CD14-positive monocyte (primary cell): ENCODE measurements around the gene ADAMTSL3. TPM values are rescaled to one million over a fixed set of nuclear protein-coding genes. Genes with fewer than 3 reads are reported as not detected.
A peak's percentile ranks its signal among the peaks of the same experiment; 100 is the strongest.

Experiments
- DNase-seq, 3 donors: peaks; one replicate each; pipeline ENCODE4 v3.0.0-alpha.2; 2011 to 2022
- H2AFZ ChIP-seq: 2 replicates; pipeline ENCODE4 v1.6.0; 2012; ENCODE audit warnings: mild to moderate bottlenecking, low read depth, low read length, inconsistent platforms; ENCODE audit not compliant: insufficient read depth, poor library complexity, severe bottlenecking
- H3K27ac ChIP-seq, 2 donors: 1 replicate in 1 of 2; 2 replicates in 1 of 2; pipeline ENCODE4 v1.5.1; 2012 to 2013; ENCODE audit warnings: low read length in 2 of 2, control low read depth in 1 of 2, inconsistent platforms in 1 of 2, low read depth in 1 of 2, mild to moderate bottlenecking in 1 of 2
- H3K27me3 ChIP-seq, 2 donors: one replicate each; pipeline versions ENCODE4 v1.6.0 to v1.6.1; 2011 to 2013; ENCODE audit warnings: low read length in 2 of 2; ENCODE audit not compliant: control insufficient read depth in 2 of 2, insufficient read depth in 2 of 2
- H3K36me3 ChIP-seq, 2 donors: replicated peaks in 1 of 2; 1 replicate in 1 of 2; 2 replicates in 1 of 2; pipeline versions ENCODE4 v1.5.1 to v1.6.1; 2012 to 2013; ENCODE audit warnings: low read length in 2 of 2, control low read depth in 1 of 2, inconsistent platforms in 1 of 2, mild to moderate bottlenecking in 1 of 2; ENCODE audit not compliant: insufficient read depth in 2 of 2, control insufficient read depth in 1 of 2
- H3K4me1 ChIP-seq, 2 donors: 1 replicate in 1 of 2; 2 replicates in 1 of 2; pipeline versions ENCODE4 v1.5.1 to v1.6.1; 2012 to 2013; ENCODE audit warnings: low read length in 2 of 2, control low read depth in 1 of 2, inconsistent platforms in 1 of 2, mild to moderate bottlenecking in 1 of 2, moderate library complexity in 1 of 2; ENCODE audit not compliant: insufficient read depth in 2 of 2, control insufficient read depth in 1 of 2
- H3K4me2 ChIP-seq: replicated peaks from 2 replicates; pipeline ENCODE3; 2012; ENCODE audit warnings: low read length, moderate library complexity, mild to moderate bottlenecking; ENCODE audit not compliant: poor library complexity, severe bottlenecking; ENCODE audit errors: extremely low read depth
- H3K4me3 ChIP-seq, 3 experiments: fragments of 200-600 bp in 1 of 3; sonication (generic) in 1 of 3; replicated peaks in 1 of 3; 1 replicate in 2 of 3; 2 replicates in 1 of 3; pipeline ENCODE4 v1.5.1; 2011 to 2013; ENCODE audit warnings: low read length in 3 of 3, mild to moderate bottlenecking in 3 of 3, control low read depth in 2 of 3, low read depth in 2 of 3, inconsistent platforms in 1 of 3, moderate library complexity in 1 of 3
- H3K79me2 ChIP-seq: 2 replicates; pipeline ENCODE4 v1.6.0; 2012; ENCODE audit warnings: mild to moderate bottlenecking, control low read depth, inconsistent platforms, low read length, moderate library complexity; ENCODE audit not compliant: insufficient read depth
- H3K9ac ChIP-seq: 2 replicates; pipeline ENCODE4 v1.6.0; 2017; ENCODE audit warnings: low read length, mild to moderate bottlenecking; ENCODE audit not compliant: insufficient read depth, poor library complexity, severe bottlenecking
- H3K9me3 ChIP-seq, 2 donors: replicated peaks in 1 of 2; 1 replicate in 1 of 2; 2 replicates in 1 of 2; pipeline versions ENCODE4 v1.5.1 to v1.6.1; 2012 to 2013; ENCODE audit warnings: low read length in 2 of 2, control low read depth in 1 of 2; ENCODE audit not compliant: control insufficient read depth in 1 of 2, insufficient read depth in 1 of 2
- H4K20me1 ChIP-seq: 2 replicates; pipeline ENCODE4 v1.6.0; 2012; ENCODE audit warnings: mild to moderate bottlenecking, low read length, control low read depth, moderate library complexity; ENCODE audit not compliant: insufficient read depth
- H3K27ac Mint-ChIP-seq, 7 donors: one replicate each; pipeline ENCODE4 v1.8.0; 2020; ENCODE audit warnings: mild to moderate bottlenecking in 7 of 7, mixed read lengths in 7 of 7, moderate library complexity in 6 of 7, inconsistent platforms in 2 of 7
- H3K27me3 Mint-ChIP-seq, 3 donors: one replicate each; pipeline ENCODE4 v1.8.0; 2021 to 2022; ENCODE audit warnings: low read depth in 3 of 3, mild to moderate bottlenecking in 3 of 3, mixed read lengths in 3 of 3, moderate library complexity in 3 of 3, inconsistent platforms in 1 of 3
- H3K36me3 Mint-ChIP-seq, 2 donors: one replicate each; pipeline ENCODE4 v1.8.0; 2020; ENCODE audit warnings: mixed read lengths in 2 of 2, inconsistent platforms in 1 of 2, mild to moderate bottlenecking in 1 of 2
- H3K4me1 Mint-ChIP-seq: one replicate; pipeline ENCODE4 v1.8.0; 2020; ENCODE audit warnings: mild to moderate bottlenecking, mixed read lengths
- H3K4me3 Mint-ChIP-seq, 2 donors: one replicate each; pipeline ENCODE4 v1.8.0; 2020; ENCODE audit warnings: mild to moderate bottlenecking in 2 of 2, mixed read lengths in 2 of 2, moderate library complexity in 1 of 2
- H3K9me3 Mint-ChIP-seq, 7 donors: one replicate each; pipeline ENCODE4 v1.8.0; 2020 to 2022; ENCODE audit warnings: mixed read lengths in 7 of 7, mild to moderate bottlenecking in 6 of 7, moderate library complexity in 6 of 7, inconsistent platforms in 2 of 7
- CTCF ChIP-seq: fragments of 200-600 bp; IDR thresholded peaks from one replicate; pipeline ENCODE4 v1.8.0; 2022; ENCODE audit warnings: antibody characterized with exemption, mild to moderate bottlenecking
- WGBS: methylation state at CpG from one replicate; pipeline ENCODE4 v1.1.5; 2013; ENCODE audit warnings: missing lambda C conversion rate; ENCODE audit not compliant: insufficient coverage; 5-methylcytosine and 5-hydroxymethylcytosine counted together
- intact Hi-C, 2 donors: fragments of 100-400 bp; cut with micrococcal nuclease; formaldehyde crosslinking; loops; one replicate each; pipeline versions ENCODE4 v1.15.0 to v1.15.1; 2023
- polyA plus RNA-seq, 3 donors: library from polyadenylated mRNA; depleted of rRNA in 1 of 3; unstranded in 2 of 3; stranded (reverse) in 1 of 3; fragments of 300-500 nt in 2 of 3; fragments of >200 nt in 1 of 3; fragmentation: Illumina TruSeq in 2 of 3; gene quantifications; 1 replicate in 2 of 3; 2 replicates in 1 of 3; pipeline ENCODE4 v1.2.3, GENCODE V29; 2012 to 2021

The ADAMTSL3 gene
- polyA plus RNA-seq, 3 donors: not detected

GRCh38 chr15:83816124-83816883, 162.4 kb downstream of the ADAMTSL3 start:
- 89% methylated on average over 8 of the region's 8 CpGs for WGBS
- Histone ChIP-seq H3K4me1 (no peaks in the 10 kb centered on the region), H3K36me3 (no peaks in the 10 kb centered on the region), H3K4me2 (no peak overlapping the region), H3K9ac (no peak overlapping the region), H3K27me3 (no peaks in the 10 kb centered on the region), H3K9me3 (no peaks in the 10 kb centered on the region), H3K4me3 (no peak overlapping the region), H3K27ac (no peak overlapping the region), H4K20me1 (no peaks in the 10 kb centered on the region), H3K79me2 (no peaks in the 10 kb centered on the region), H2AFZ (no peak overlapping the region)
- Mint-ChIP-seq H3K36me3 (no peaks in the 10 kb centered on the region), H3K9me3 (peaks cover 0 to 5% (median 0%) of the 10 kb centered on the region in 7 donors), H3K4me3 (no peak overlapping the region), H3K27me3 (peaks cover 0 to 3% (median 1%) of the 10 kb centered on the region in 3 donors), H3K27ac (no peak overlapping the region), H3K4me1 (no peaks in the 10 kb centered on the region)
- no peak for DNase-seq
- no peak for TF ChIP-seq CTCF
- intact Hi-C loops: no loop called here

GRCh38 chr15:83818591-83818990, 164.7 kb downstream of the ADAMTSL3 start:
- H3K4me1 ChIP-seq: no peaks in the 10 kb centered on the region
- H3K9me3 Mint-ChIP-seq: peaks cover 1 to 8% (median 4%) of the 10 kb centered on the region in 7 donors
- peaks cover 0 to 3% (median 1%) of the 10 kb centered on the region in 3 donors for H3K27me3 Mint-ChIP-seq
- H4K20me1 ChIP-seq: no peaks in the 10 kb centered on the region
- H3K9me3 ChIP-seq: no peaks in the 10 kb centered on the region
- 94% methylated on average over 3 of the region's 8 CpGs for WGBS
- no peaks in the 10 kb centered on the region for H3K4me1 Mint-ChIP-seq
- H3K36me3 Mint-ChIP-seq: no peaks in the 10 kb centered on the region
- H3K9ac ChIP-seq: no peak overlapping the region
- H3K36me3 ChIP-seq: no peaks in the 10 kb centered on the region
- DNase-seq: no peak
- no peak for TF ChIP-seq CTCF
- intact Hi-C loops: no loop called here
- no peaks in the 10 kb centered on the region for H3K27me3 ChIP-seq
- no peak overlapping the region for H3K4me3 ChIP-seq
- H3K4me3 Mint-ChIP-seq: no peak overlapping the region
- no peak overlapping the region for H3K27ac ChIP-seq
- H3K79me2 ChIP-seq: no peaks in the 10 kb centered on the region
- no peak overlapping the region for H2AFZ ChIP-seq
- H3K4me2 ChIP-seq: no peak overlapping the region
- peak overlapping the region in 1 of 7 donors; percentile 31 for H3K27ac Mint-ChIP-seq
